Vagina (tissue), 2 donors: ENCODE data around the gene REEP1. TPM values are rescaled to one million over a fixed set of nuclear protein-coding genes. Genes with fewer than 3 reads are reported as not detected.

Experiments
- DNase-seq, 2 donors: peaks; one replicate each; pipeline ENCODE4 v3.0.0-alpha.2; 2017; ENCODE audit errors: extremely low spot score in 2 of 2
- H3K27ac ChIP-seq: fragments of 200-600 bp; sonication (generic); one replicate; pipeline ENCODE4 v1.5.1; 2019
- H3K27me3 ChIP-seq: fragments of 200-600 bp; sonication (generic); one replicate; pipeline ENCODE4 v1.5.1; 2019
- H3K36me3 ChIP-seq, 2 donors: fragments of 200-600 bp; sonication (generic); one replicate each; pipeline ENCODE4 v1.5.1; 2017 to 2019
- H3K4me1 ChIP-seq: fragments of 200-600 bp; sonication (generic); one replicate; pipeline ENCODE4 v1.5.1; 2019
- H3K4me3 ChIP-seq, 2 donors: fragments of 200-600 bp; sonication (generic); 1 replicate in 1 of 2; 2 replicates in 1 of 2; pipeline ENCODE4 v1.5.1; 2016 to 2019
- H3K9me3 ChIP-seq: fragments of 200-600 bp; sonication (generic); one replicate; pipeline ENCODE4 v1.5.1; 2019
- CTCF ChIP-seq, 3 experiments: fragments of 450-650 bp in 2 of 3; fragments of 200-600 bp in 1 of 3; sonication (generic) in 1 of 3; IDR thresholded peaks; one replicate each; pipeline ENCODE4 v1.5.1; 2017 to 2019; ENCODE audit warnings: antibody characterized with exemption in 3 of 3, mild to moderate bottlenecking in 2 of 3, moderate library complexity in 2 of 3
- POLR2A ChIP-seq, 2 donors: fragments of 450-650 bp; IDR thresholded peaks; one replicate each; pipeline ENCODE4 v1.6.1; 2017; ENCODE audit warnings: antibody characterized with exemption in 2 of 2, mild to moderate bottlenecking in 2 of 2, moderate library complexity in 2 of 2
- POLR2AphosphoS5 ChIP-seq, 2 donors: sonication (generic); formaldehyde crosslinking; IDR thresholded peaks; one replicate each; pipeline ENCODE4 v1.9.0; 2017; ENCODE audit warnings: antibody characterized with exemption in 2 of 2, mild to moderate bottlenecking in 2 of 2, low read depth in 1 of 2; ENCODE audit not compliant: insufficient read depth in 1 of 2
- intact Hi-C: fragments of 100-400 bp; cut with DNase I; formaldehyde crosslinking; loops from one replicate; pipeline ENCODE4 v1.15.1; 2023
- total RNA-seq: library from RNA; depleted of rRNA; stranded (reverse); fragments of >200 nt; gene quantifications from one replicate; pipeline ENCODE4 v1.2.3, GENCODE V29; 2016

REEP1 gene
- total RNA-seq, 1 donor from 2014 or later: 13.5 TPM

GRCh38 chr2:86358957-86359356, 21.5 kb upstream of the REEP1 start:
- no peak for TF ChIP-seq POLR2AphosphoS5 (IDR thresholded peaks at IDR 0.05; ENCODE audit: insufficient read depth in 1 of 2, low read depth in 1 of 2)
- TF ChIP-seq CTCF (IDR thresholded peaks at IDR 0.05): no peak
- no peak for TF ChIP-seq POLR2A (IDR thresholded peaks at IDR 0.05)
- no peak for DNase-seq
- intact Hi-C loops: no loop called here

GRCh38 chr2:86357392-86357963, 20.1 kb upstream of the REEP1 start:
- H3K9me3 ChIP-seq: no peaks in the 10 kb centered on the region
- no peaks in the 10 kb centered on the region for H3K36me3 ChIP-seq
- H3K4me1 ChIP-seq: no peaks in the 10 kb centered on the region
- TF ChIP-seq POLR2AphosphoS5 (IDR thresholded peaks at IDR 0.05; ENCODE audit: insufficient read depth in 1 of 2, low read depth in 1 of 2) (no peak), CTCF (IDR thresholded peaks at IDR 0.05) (no peak), POLR2A (IDR thresholded peaks at IDR 0.05) (no peak)
- DNase-seq: no peak
- H3K4me3 ChIP-seq: no peak overlapping the region
- no peak overlapping the region for H3K27ac ChIP-seq
- H3K27me3 ChIP-seq: no peaks in the 10 kb centered on the region
- intact Hi-C loops: no loop called here

More at GRCh38 chr2:86358957-86359356, 21.5 kb upstream of the REEP1 start:
- H3K27ac ChIP-seq: no peak overlapping the region
- no peaks in the 10 kb centered on the region for H3K9me3 ChIP-seq
- no peaks in the 10 kb centered on the region for H3K36me3 ChIP-seq
- H3K4me3 ChIP-seq: no peak overlapping the region
- no peaks in the 10 kb centered on the region for H3K4me1 ChIP-seq
- H3K27me3 ChIP-seq: no peaks in the 10 kb centered on the region

GRCh38 chr2:86352727-86353221, 15.3 kb upstream of the REEP1 start:
- TF ChIP-seq CTCF (IDR thresholded peaks at IDR 0.05) (no peak), POLR2AphosphoS5 (IDR thresholded peaks at IDR 0.05; ENCODE audit: insufficient read depth in 1 of 2, low read depth in 1 of 2) (no peak), POLR2A (IDR thresholded peaks at IDR 0.05) (no peak)
- intact Hi-C loops: no loop called here
- Histone ChIP-seq H3K36me3 (no peaks in the 10 kb centered on the region), H3K4me1 (no peaks in the 10 kb centered on the region), H3K9me3 (no peaks in the 10 kb centered on the region), H3K4me3 (no peak overlapping the region), H3K27ac (no peak overlapping the region), H3K27me3 (no peaks in the 10 kb centered on the region)
- peak in 1 of 2 donors; percentile 52 for DNase-seq

GRCh38 chr2:86352137-86352726, 14.8 kb upstream of the REEP1 start:
- H3K27me3 ChIP-seq: no peaks in the 10 kb centered on the region
- no peaks in the 10 kb centered on the region for H3K36me3 ChIP-seq
- H3K4me3 ChIP-seq: no peak overlapping the region
- H3K4me1 ChIP-seq: no peaks in the 10 kb centered on the region
- H3K9me3 ChIP-seq: no peaks in the 10 kb centered on the region
- TF ChIP-seq POLR2A (IDR thresholded peaks at IDR 0.05) (no peak), POLR2AphosphoS5 (IDR thresholded peaks at IDR 0.05; ENCODE audit: insufficient read depth in 1 of 2, low read depth in 1 of 2) (no peak), CTCF (IDR thresholded peaks at IDR 0.05) (no peak)
- DNase-seq: peak in 1 of 2 donors; percentile 65
- intact Hi-C loops: no loop called here
- no peak overlapping the region for H3K27ac ChIP-seq

- no peaks in the 10 kb centered on the region for H3K27me3 ChIP-seq
- intact Hi-C loops: no loop called here
- H3K4me1 ChIP-seq: no peaks in the 10 kb centered on the region
- DNase-seq: no peak
- H3K4me3 ChIP-seq: no peak overlapping the region
- TF ChIP-seq POLR2AphosphoS5 (IDR thresholded peaks at IDR 0.05; ENCODE audit: insufficient read depth in 1 of 2, low read depth in 1 of 2): no peak
- no peak for TF ChIP-seq POLR2A (IDR thresholded peaks at IDR 0.05)
- TF ChIP-seq CTCF (IDR thresholded peaks at IDR 0.05): no peak
- no peaks in the 10 kb centered on the region for H3K9me3 ChIP-seq
- no peak overlapping the region for H3K27ac ChIP-seq
- no peaks in the 10 kb centered on the region for H3K36me3 ChIP-seq
These were observed 13.3 kb upstream of the REEP1 start for GRCh38 chr2:86350751-86351150.
